Fibroblast of villous mesenchyme (primary cell): ENCODE measurements around the gene AMPD2. TPM values are rescaled to one million over a fixed set of nuclear protein-coding genes. Genes with fewer than 3 reads are reported as not detected.

Experiments
- DNase-seq: peaks from one replicate; pipeline ENCODE4 v3.0.0-alpha.2; 2010; ENCODE audit warnings: low read depth
- H3K4me3 ChIP-seq: 2 replicates; pipeline ENCODE4 v1.5.1; 2011; ENCODE audit warnings: low read depth, mild to moderate bottlenecking, low read length
- CTCF ChIP-seq: IDR thresholded peaks from 2 replicates; pipeline ENCODE4 v1.5.1; 2012; ENCODE audit warnings: low read depth, mild to moderate bottlenecking, low read length; ENCODE audit not compliant: insufficient read depth
- total RNA-seq: library from RNA; depleted of rRNA; stranded (reverse); fragments of >200 nt; gene quantifications from 2 replicates; pipeline ENCODE4 v1.2.3, GENCODE V29; 2012

Gene AMPD2
- total RNA-seq, 1 donor, result 107 TPM

GRCh38 chr1:109630081-109630897 is 10.7 kb downstream of the AMPD2 start:
- no peak for TF ChIP-seq CTCF
- no peak for DNase-seq
- H3K4me3 ChIP-seq, result no peak overlapping the region

GRCh38 chr1:109630898-109631512 is 11.4 kb downstream of the AMPD2 start:
- H3K4me3 ChIP-seq, result no peak overlapping the region
- no peak for DNase-seq
- no peak for TF ChIP-seq CTCF

GRCh38 chr1:109631513-109632505 is 12.2 kb downstream of the AMPD2 start:
- DNase-seq, result no peak
- no peak overlapping the region for H3K4me3 ChIP-seq
- TF ChIP-seq CTCF, result no peak

- TF ChIP-seq CTCF, result no peak
- no peak overlapping the region for H3K4me3 ChIP-seq
- no peak for DNase-seq
Measured at GRCh38 chr1:109632671-109633346, 13.2 kb downstream of the AMPD2 start.

GRCh38 chr1:109634292-109634691 is 14.7 kb downstream of the AMPD2 start:
- DNase-seq, result no peak
- H3K4me3 ChIP-seq, result no peak overlapping the region
- TF ChIP-seq CTCF, result no peak
